ENCODE results near the gene CAPN14.

DNA sequence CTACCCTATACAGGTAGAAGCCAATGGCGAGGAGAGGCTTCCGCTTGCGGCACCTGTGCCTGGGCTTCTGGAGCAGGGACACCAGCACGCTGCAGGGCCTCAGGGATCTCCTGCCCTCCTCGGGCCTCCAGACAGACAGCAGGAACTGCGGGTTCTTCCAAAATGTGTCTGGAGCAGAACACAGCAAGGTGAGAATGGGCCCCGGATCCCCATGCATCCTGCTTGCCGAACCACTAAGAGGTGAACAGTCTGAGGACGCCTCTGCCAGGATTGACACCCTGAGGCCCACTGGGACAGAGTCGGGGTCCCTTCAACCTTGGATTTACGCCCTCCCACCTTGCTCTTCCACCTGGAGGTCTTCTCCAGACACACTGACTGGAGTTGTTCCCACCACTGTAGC is 25.4 kb downstream of the CAPN14 start:
- TF ChIP-seq ESRRG (CRISPR knock-in tag; IDR thresholded peaks at IDR 0.05) (no peak), ZFP3 (CRISPR knock-in tag; IDR thresholded peaks at IDR 0.05) (no peak), OSR1 (CRISPR knock-in tag; IDR thresholded peaks at IDR 0.05) (no peak), BACH2 (CRISPR knock-in tag; IDR thresholded peaks at IDR 0.05; ENCODE audit: borderline replicate concordance) (no peak), PPARA (CRISPR knock-in tag; IDR thresholded peaks at IDR 0.05; ENCODE audit: borderline replicate concordance) (no peak), ARNTL (CRISPR knock-in tag; IDR thresholded peaks at IDR 0.05; ENCODE audit: borderline replicate concordance, low read depth) (no peak), TOX (CRISPR knock-in tag; IDR thresholded peaks at IDR 0.05; ENCODE audit: borderline replicate concordance) (no peak), ZNF8 (CRISPR knock-in tag; IDR thresholded peaks at IDR 0.05) (no peak), ZFP30 (CRISPR knock-in tag; IDR thresholded peaks at IDR 0.05) (no peak), GLIS3 (CRISPR knock-in tag; IDR thresholded peaks at IDR 0.05) (no peak), PATZ1 (CRISPR knock-in tag; IDR thresholded peaks at IDR 0.05; ENCODE audit: borderline replicate concordance) (no peak), TCF4 (CRISPR knock-in tag; IDR thresholded peaks at IDR 0.05; ENCODE audit: borderline replicate concordance) (no peak)
